HG02870 (cell line): ENCODE results near the gene DYTN.

Experiments
- ATAC-seq: cut with Tn5 transposase; IDR thresholded peaks from one replicate; pipeline ENCODE4 v1.9.1; 2021; ENCODE audit warnings: mild to moderate bottlenecking, moderate library complexity; ENCODE audit not compliant: unreplicated experiment

DYTN gene

DNA sequence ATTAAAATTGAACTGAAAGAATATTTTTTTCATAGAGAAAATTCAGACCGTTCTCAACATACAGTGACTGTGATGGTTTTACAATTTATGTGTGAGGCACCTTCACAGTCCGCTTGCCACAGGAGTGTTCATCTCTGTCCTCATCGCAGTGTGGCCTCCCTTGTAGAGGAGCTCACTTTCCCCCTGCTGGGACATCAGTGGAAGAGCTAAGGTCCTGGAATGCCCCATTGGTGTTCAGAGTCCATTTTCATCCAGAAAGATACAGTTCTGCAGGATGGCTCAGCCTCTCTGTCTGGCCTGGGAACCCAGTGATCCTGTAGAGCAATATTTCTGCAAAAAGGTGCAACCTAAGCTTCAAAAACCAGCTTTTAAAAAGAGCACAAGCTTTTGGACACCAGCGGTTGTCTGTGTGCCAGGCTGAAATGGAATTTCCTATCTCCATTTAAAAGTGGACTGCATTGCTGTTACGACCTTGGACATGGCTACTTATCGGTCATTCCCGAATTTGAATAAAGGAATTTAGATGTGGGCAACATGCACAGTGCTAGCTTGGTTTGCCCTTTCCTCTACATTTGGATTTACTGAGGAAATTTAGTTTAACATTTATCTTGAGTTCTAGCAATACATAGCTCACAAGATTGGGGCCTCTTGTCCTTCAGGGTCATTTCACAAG, 102.6 kb downstream of the DYTN start:
- no peak for ATAC-seq

DNA sequence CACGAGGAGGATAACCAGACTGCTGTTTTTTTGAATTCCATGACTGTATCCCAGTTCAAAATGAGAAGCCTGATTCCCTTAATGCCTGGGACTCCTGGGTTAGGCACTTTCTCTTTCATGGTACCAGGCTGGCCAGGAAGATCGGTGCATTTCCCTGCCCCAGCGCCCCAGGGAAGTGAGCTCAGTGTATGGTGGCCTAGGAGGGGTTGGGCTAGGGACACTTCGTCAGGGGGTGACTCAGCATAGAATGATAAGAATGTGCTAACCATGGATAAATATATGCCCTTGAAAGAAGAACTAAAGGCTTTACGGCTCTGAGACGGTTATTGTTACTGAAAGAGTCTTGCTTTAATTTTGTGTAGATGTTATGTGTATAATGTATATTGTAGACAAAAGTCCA, 103.4 kb downstream of the DYTN start:
- no peak for ATAC-seq

- ATAC-seq: no peak
Observed at GRCh38 chr2:206611736-206612135, 106.5 kb downstream of the DYTN start.

- no peak for ATAC-seq
Observed at GRCh38 chr2:206611191-206611590, 107.0 kb downstream of the DYTN start.

- no peak for ATAC-seq
Observed at GRCh38 chr2:206610451-206610850, 107.7 kb downstream of the DYTN start.

GRCh38 chr2:206603243-206603642, 115.0 kb downstream of the DYTN start:
- ATAC-seq: no peak
